Measurements from ENCODE around the gene PWWP2B. TPM values are rescaled to one million over a fixed set of nuclear protein-coding genes. Genes with fewer than 3 reads are reported as not detected.

Gene PWWP2B
- total RNA-seq, 6 experiments from 2014 or later: 3.0 to 12.2 (median 5.1) TPM

GRCh38 chr10:132455441-132455971 lies 58.5 kb downstream of the PWWP2B start:
- H3K4me1 ChIP-seq: peaks cover 0 to 30% (median 10%) of the 10 kb centered on the region in 4 donors
- H3K4me3 ChIP-seq: no peak overlapping the region
- no peaks in the 10 kb centered on the region for H3K9me3 ChIP-seq
- no peak for ATAC-seq
- no peak for DNase-seq
- H3K27me3 ChIP-seq: no peaks in the 10 kb centered on the region
- no peak overlapping the region for H3K27ac ChIP-seq
- TF ChIP-seq CTCF (IDR thresholded peaks at IDR 0.05): no peak
- no peak for TF ChIP-seq POLR2A (IDR thresholded peaks at IDR 0.05)
- intact Hi-C loops (cut with DNase I): loop anchor here (5.0 kb wide), 4 partner anchors 73 to 233 kb away; no protein-coding TSS in a partner anchor
- WGBS (ENCODE audit: insufficient coverage, low coverage, low lambda C conversion rate, missing lambda C conversion rate): 59% methylated on average over 11 of the region's 19 CpGs
- no peaks in the 10 kb centered on the region for H3K36me3 ChIP-seq

GRCh38 chr10:132455986-132456847 lies 59.2 kb downstream of the PWWP2B start:
- 75% methylated on average over 5 of the region's 17 CpGs for WGBS (ENCODE audit: insufficient coverage, low coverage, low lambda C conversion rate, missing lambda C conversion rate)
- no peaks in the 10 kb centered on the region for H3K27me3 ChIP-seq
- H3K36me3 ChIP-seq: no peaks in the 10 kb centered on the region
- TF ChIP-seq POLR2A (IDR thresholded peaks at IDR 0.05) (no peak), CTCF (IDR thresholded peaks at IDR 0.05) (no peak)
- intact Hi-C loops (cut with DNase I): loop anchor here (5.0 kb wide), 4 partner anchors 74 to 234 kb away; no protein-coding TSS in a partner anchor
- H3K27ac ChIP-seq: no peak overlapping the region
- H3K4me3 ChIP-seq: no peak overlapping the region
- ATAC-seq: no peak
- H3K4me1 ChIP-seq: peaks cover 0 to 30% (median 10%) of the 10 kb centered on the region in 4 donors
- peak in 2 of 3 donors; percentile 20 to 53 for DNase-seq
- H3K9me3 ChIP-seq: no peaks in the 10 kb centered on the region

GRCh38 chr10:132456881-132457280 lies 59.9 kb downstream of the PWWP2B start:
- DNase-seq (peak; percentile 17 to 48 (median 42)), ATAC-seq (no peak)
- TF ChIP-seq CTCF (IDR thresholded peaks at IDR 0.05): no peak
- TF ChIP-seq POLR2A (IDR thresholded peaks at IDR 0.05): no peak
- H3K9me3 ChIP-seq: no peaks in the 10 kb centered on the region
- no CpG with 5 or more reads among the region's 9 CpGs for WGBS (ENCODE audit: insufficient coverage, low coverage, low lambda C conversion rate, missing lambda C conversion rate)
- H3K4me1 ChIP-seq: peaks cover 0 to 30% (median 10%) of the 10 kb centered on the region in 4 donors
- H3K27ac ChIP-seq: no peak overlapping the region
- no peak overlapping the region for H3K4me3 ChIP-seq
- intact Hi-C loops (cut with DNase I): loop anchor here (5.0 kb wide), 4 partner anchors 75 to 235 kb away; no protein-coding TSS in a partner anchor
- H3K27me3 ChIP-seq: no peaks in the 10 kb centered on the region
- H3K36me3 ChIP-seq: no peaks in the 10 kb centered on the region

- TF ChIP-seq POLR2A (IDR thresholded peaks at IDR 0.05): no peak
- no peak for ATAC-seq
- H3K4me3 ChIP-seq: no peak overlapping the region
- peaks cover 0 to 27% (median 10%) of the 10 kb centered on the region in 4 donors for H3K4me1 ChIP-seq
- DNase-seq: peak; percentile 26 to 55 (median 45)
- no peaks in the 10 kb centered on the region for H3K36me3 ChIP-seq
- no peak overlapping the region for H3K27ac ChIP-seq
- no peaks in the 10 kb centered on the region for H3K27me3 ChIP-seq
- H3K9me3 ChIP-seq: no peaks in the 10 kb centered on the region
- WGBS (ENCODE audit: insufficient coverage, low coverage, low lambda C conversion rate, missing lambda C conversion rate): 46% methylated on average over 4 of the region's 24 CpGs
- intact Hi-C loops (cut with DNase I): loop anchor here (5.0 kb wide), 4 partner anchors 75 to 235 kb away; no protein-coding TSS in a partner anchor
Observed at GRCh38 chr10:132457328-132458070, 60.5 kb downstream of the PWWP2B start.
